GM10266 (cell line): Measurements from ENCODE around the gene FASTK.

ENCODE experiments used
- DNase-seq: peaks from one replicate; pipeline ENCODE4 v3.0.0; 2012; ENCODE audit errors: extremely low spot score
- TF ChIP-seq, protein P1 (sequence below): IDR thresholded peaks from 2 replicates; pipeline ENCODE4 v1.5.1; 2012; ENCODE audit warnings: mild to moderate bottlenecking, low read depth; ENCODE audit not compliant: control insufficient read depth, insufficient read depth; ENCODE audit errors: missing control alignments

Gene FASTK

DNA sequence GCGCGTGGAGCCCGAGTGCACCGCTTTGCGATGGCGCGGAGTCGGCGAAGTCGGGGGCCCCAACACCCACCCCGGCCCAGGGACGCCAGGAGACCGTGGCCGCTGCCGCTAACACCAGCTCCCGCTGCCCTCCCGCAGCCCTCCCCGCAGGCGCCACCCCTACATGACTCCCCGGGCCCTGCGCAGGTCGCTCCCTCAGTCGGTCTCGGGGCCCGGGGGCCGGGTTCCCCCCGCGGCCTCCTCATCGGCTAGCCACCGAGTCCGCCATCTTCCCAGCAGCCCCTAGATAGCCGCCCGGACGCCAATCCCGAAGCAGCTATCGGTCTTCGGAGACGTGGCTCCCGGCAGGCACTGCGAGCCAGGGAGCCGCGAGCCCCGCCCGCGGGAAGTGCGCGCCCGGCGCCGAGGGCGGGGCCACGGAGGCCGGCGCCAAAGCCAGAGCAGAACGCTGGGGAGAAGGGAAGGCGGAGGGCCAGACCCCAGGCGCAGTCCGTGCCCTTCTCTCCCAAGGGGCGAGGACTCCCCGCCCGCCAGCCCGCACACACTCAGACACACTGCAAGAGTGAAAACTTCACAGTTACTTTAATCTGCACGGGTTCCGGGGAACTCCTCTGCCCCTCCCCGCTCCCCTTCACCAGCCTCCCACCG, at the start of gene FASTK:
FASTK (minus strand) TSS at position 288 of the 648 bp plus-strand sequence; CDS start at position 245, 43 bp downstream.
- DNase-seq = peak; percentile 99
- TF ChIP-seq, protein P1, sequence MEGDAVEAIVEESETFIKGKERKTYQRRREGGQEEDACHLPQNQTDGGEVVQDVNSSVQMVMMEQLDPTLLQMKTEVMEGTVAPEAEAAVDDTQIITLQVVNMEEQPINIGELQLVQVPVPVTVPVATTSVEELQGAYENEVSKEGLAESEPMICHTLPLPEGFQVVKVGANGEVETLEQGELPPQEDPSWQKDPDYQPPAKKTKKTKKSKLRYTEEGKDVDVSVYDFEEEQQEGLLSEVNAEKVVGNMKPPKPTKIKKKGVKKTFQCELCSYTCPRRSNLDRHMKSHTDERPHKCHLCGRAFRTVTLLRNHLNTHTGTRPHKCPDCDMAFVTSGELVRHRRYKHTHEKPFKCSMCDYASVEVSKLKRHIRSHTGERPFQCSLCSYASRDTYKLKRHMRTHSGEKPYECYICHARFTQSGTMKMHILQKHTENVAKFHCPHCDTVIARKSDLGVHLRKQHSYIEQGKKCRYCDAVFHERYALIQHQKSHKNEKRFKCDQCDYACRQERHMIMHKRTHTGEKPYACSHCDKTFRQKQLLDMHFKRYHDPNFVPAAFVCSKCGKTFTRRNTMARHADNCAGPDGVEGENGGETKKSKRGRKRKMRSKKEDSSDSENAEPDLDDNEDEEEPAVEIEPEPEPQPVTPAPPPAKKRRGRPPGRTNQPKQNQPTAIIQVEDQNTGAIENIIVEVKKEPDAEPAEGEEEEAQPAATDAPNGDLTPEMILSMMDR = no peak

GRCh38 chr7:151129960-151130591, 49.5 kb upstream of the FASTK start:
- TF ChIP-seq, protein P1 = no peak
- DNase-seq = no peak

- no peak for DNase-seq
- TF ChIP-seq, protein P1 = no peak
Observed at GRCh38 chr7:151129117-151129959, 48.7 kb upstream of the FASTK start.

GRCh38 chr7:151128716-151129115, 48.1 kb upstream of the FASTK start:
- no peak for DNase-seq
- TF ChIP-seq, protein P1 = no peak

DNA sequence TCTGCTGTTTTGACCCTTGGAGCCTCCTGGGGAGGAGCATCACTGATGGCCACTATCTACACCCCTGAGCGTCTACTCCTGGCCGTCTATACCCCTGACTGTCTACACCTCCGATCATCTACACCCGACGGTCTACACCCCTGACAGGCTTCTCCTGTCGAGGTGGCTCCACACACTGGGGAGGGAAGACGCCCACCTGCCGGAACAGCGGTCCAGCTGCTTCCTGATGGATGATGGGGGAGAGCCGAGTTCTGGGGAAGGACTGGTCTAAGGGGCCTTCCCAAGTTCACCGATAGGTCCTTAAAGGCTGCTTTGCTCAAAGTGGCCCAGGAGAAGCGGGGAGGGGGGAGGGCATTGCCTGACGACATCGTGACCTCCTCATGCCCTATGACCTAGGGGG, 47.5 kb upstream of the FASTK start:
- no peak for DNase-seq
- TF ChIP-seq, protein P1 = no peak

DNA sequence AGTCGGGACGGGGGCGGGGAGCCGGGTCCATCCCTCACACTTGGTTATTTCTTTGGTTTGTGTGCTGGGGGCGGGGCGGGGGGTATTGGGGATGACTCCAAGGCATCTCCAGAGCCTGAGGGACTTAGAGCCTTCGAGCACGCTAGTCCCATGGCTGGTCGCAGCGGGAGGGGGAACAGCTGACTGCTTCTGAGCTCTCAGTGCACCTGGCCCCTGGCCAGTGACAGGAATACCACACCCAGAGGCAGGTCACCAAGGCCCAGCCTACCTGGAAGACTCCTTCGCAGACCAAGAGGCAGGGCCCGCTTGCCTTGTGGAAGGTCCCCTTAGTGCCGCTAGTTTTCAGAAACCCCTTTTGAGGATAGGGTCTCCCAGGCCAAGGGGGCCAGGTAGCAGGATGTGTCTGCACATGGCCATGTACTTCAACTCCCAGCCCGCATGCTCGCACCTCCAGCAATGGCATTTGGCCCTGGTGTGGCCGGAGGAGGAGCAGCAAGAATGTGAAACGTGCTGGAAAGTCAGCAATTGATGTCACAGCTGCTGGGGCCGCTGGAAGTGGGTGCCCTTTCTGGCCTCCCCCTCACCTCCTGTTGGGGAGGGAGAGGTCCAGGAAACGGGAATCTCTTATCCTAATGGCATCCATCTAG, 46.0 kb upstream of the FASTK start:
- TF ChIP-seq, protein P1 = no peak
- DNase-seq = no peak
